ENCODE results near the gene PEX1. TPM values are rescaled to one million over a fixed set of nuclear protein-coding genes. Genes with fewer than 3 reads are reported as not detected.

PEX1 gene
- total and polyA plus RNA-seq, 9 of the 15 experiments (the other 6 are each of a cell fraction or from before 2014, with no cell fraction given), result 9.4 to 32.2 (median 19.9) TPM

DNA sequence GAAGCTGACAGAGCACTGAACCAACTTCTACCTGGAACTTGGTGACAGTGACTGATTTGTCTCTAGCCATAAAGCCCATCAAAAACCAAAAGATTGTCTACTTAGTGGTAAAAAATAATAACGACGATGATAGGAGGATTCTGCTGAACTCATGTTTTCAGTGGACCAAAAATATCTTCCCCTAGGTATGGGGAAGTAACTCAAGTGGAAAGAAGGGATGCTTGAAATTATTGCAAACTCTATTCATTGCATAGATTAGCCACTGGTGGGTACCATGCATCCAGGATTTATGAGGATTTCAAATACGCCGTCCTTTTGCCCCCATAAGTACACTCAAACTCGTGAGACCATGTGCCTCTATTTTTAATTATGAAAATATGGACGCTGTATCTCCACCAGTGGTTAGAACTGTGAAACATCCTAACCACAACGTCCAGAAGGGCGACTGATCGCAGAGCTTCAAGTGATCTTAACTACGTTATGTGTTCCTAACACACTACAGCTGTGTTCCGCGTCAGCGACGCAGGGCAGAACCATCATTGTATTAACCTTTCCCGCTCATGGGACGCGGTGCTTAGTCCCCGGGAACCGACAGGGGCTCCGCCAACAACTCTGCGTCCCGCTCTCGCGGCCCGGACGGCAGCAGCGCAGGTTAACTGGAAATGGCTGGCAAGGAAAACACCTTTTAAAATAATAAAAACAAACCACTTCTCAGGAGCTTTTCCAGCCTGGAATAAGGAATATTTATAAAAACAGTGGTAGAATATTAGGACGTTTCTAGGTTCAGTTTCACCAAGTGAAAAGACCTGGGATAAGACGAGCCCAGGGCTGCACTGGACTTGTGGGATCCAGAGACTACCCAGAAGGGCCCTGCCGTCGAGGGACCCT, 776 bp downstream of the PEX1 start (continued):
- TF ChIP-seq TSC22D4 (tag; IDR thresholded peaks at IDR 0.05) (no peak), PHF20 (IDR thresholded peaks at IDR 0.05; ENCODE audit: partially characterized antibody) (no peak), PRMT5 (CRISPR knock-in tag; IDR thresholded peaks at IDR 0.05) (no peak), SAP30 (IDR thresholded peaks at IDR 0.05; ENCODE audit: borderline replicate concordance, insufficient read depth, low read depth, low read length, poor library complexity, severe bottlenecking) (no peak), ZC3H11A (IDR thresholded peaks at IDR 0.05; ENCODE audit: low read depth, low read length) (no peak), HNRNPUL1 (IDR thresholded peaks at IDR 0.05; ENCODE audit: low read length) (no peak), ZNF778 (CRISPR knock-in tag; IDR thresholded peaks at IDR 0.05) (no peak), CHCHD3 (CRISPR knock-in tag; IDR thresholded peaks at IDR 0.05) (no peak), HLTF (IDR thresholded peaks at IDR 0.05) (no peak), ZNF354B (CRISPR knock-in tag; IDR thresholded peaks at IDR 0.05) (no peak), TOE1 (IDR thresholded peaks at IDR 0.05; ENCODE audit: borderline replicate concordance) (no peak), TOE1 (CRISPR knock-in tag; IDR thresholded peaks at IDR 0.05; ENCODE audit: borderline replicate concordance, low read depth) (no peak), BMI1 (IDR thresholded peaks at IDR 0.05; ENCODE audit: low read length) (no peak), RB1 (IDR thresholded peaks at IDR 0.05; ENCODE audit: low read depth) (0 out of 2 replicates have a peak, but pooled peaks have one; percentile 21), DIDO1 (tag; IDR thresholded peaks at IDR 0.05; ENCODE audit: low read depth) (no peak)
- TF ChIP-seq, protein P1, sequence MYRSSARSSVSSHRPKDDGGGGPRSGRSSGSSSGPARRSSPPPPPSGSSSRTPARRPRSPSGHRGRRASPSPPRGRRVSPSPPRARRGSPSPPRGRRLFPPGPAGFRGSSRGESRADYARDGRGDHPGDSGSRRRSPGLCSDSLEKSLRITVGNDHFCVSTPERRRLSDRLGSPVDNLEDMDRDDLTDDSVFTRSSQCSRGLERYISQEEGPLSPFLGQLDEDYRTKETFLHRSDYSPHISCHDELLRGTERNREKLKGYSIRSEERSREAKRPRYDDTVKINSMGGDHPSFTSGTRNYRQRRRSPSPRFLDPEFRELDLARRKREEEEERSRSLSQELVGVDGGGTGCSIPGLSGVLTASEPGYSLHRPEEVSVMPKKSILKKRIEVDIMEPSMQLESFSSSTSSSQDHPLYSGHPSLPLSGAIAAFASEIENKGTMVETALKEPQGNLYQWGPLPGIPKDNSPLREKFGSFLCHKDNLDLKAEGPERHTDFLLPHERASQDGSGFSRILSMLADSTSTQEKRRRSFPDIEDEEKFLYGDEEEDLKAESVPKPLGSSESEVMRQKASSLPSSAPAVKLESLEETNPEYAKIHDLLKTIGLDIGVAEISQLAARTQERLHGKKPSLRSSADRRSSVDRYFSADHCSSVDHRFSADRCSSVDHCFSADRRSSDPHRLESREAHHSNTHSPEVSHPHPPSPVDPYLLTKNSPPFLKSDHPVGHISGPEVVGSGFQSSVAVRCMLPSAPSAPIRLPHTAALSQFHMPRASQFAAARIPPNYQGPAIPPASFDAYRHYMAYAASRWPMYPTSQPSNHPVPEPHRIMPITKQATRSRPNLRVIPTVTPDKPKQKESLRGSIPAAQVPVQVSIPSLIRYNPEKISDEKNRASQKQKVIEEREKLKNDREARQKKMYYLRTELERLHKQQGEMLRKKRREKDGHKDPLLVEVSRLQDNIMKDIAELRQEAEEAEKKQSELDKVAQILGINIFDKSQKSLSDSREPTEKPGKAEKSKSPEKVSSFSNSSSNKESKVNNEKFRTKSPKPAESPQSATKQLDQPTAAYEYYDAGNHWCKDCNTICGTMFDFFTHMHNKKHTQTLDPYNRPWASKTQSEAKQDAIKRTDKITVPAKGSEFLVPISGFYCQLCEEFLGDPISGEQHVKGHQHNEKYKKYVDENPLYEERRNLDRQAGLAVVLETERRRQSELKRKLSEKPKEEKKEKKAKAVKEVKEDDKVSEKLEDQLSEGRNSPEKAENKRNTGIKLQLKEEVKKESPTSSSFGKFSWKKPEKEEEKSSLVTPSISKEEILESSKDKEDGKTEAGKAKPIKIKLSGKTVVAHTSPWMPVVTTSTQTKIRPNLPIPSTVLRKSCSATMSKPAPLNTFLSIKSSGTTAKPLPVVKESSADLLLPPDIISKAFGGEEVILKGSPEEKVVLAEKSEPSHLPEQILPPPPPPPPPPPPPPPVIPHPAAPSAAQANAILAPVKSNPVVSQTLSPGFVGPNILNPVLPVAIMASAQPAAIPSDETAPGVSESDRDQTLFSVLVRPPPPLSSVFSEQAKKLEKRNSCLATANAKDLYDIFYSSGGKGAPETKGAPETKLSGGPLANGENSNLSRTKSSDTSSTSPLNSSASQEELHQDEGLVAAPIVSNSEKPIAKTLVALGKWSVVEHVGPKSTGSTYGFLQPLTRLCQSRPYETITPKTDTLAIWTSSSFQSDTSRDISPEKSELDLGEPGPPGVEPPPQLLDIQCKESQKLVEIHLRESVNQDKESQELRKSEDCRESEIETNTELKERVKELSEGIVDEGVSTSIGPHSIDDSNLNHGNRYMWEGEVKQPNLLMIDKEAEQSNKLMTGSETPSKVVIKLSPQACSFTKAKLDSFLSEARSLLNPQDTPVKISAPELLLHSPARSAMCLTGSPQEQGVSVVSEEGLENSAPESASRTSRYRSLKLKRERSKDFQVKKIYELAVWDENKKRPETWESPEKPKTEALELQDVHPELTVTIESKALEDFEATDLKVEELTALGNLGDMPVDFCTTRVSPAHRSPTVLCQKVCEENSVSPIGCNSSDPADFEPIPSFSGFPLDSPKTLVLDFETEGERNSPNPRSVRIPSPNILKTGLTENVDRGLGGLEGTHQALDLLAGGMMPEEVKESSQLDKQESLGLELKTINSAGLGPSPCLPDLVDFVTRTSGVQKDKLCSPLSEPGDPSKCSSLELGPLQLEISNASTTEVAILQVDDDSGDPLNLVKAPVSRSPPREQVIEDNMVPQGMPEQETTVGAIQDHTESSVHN (IDR thresholded peaks at IDR 0.05; ENCODE audit: borderline replicate concordance in 1 of 2, low read depth in 1 of 2), result no peak
- TF ChIP-seq, protein P2, sequence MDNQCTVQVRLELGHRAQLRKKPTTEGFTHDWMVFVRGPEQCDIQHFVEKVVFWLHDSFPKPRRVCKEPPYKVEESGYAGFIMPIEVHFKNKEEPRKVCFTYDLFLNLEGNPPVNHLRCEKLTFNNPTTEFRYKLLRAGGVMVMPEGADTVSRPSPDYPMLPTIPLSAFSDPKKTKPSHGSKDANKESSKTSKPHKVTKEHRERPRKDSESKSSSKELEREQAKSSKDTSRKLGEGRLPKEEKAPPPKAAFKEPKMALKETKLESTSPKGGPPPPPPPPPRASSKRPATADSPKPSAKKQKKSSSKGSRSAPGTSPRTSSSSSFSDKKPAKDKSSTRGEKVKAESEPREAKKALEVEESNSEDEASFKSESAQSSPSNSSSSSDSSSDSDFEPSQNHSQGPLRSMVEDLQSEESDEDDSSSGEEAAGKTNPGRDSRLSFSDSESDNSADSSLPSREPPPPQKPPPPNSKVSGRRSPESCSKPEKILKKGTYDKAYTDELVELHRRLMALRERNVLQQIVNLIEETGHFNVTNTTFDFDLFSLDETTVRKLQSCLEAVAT (IDR thresholded peaks at IDR 0.05), result no peak

Measured in K562 (cell line).